Aorta (tissue), 5 donors: Measurements from ENCODE around the gene TRIM26. TPM values are rescaled to one million over a fixed set of nuclear protein-coding genes. Genes with fewer than 3 reads are reported as not detected.
A peak's percentile ranks its signal among the peaks of the same experiment; 100 is the strongest.
"Not testable (repeated sequence)": the region's sequence is repeated elsewhere in the genome, so short reads cannot be mapped to it uniquely, and the experiment has no call there.

Experiments
- ATAC-seq: fragments of 200-7000 bp; cut with Tn5 transposase; one replicate; pipeline ENCODE4 v1.9.1; 2022; ENCODE audit warnings: moderate library complexity; ENCODE audit not compliant: low FRiP score
- DNase-seq, 2 donors: peaks; one replicate each; pipeline ENCODE4 v3.0.0-alpha.2; 2020
- H3K27ac ChIP-seq, 2 donors: one replicate each; pipeline ENCODE4 v1.5.1; 2013; ENCODE audit warnings: low read length in 2 of 2, mild to moderate bottlenecking in 2 of 2, moderate library complexity in 2 of 2, control low read depth in 1 of 2, inconsistent platforms in 1 of 2, low read depth in 1 of 2
- H3K27me3 ChIP-seq, 2 donors: one replicate each; pipeline ENCODE4 v1.6.1; 2013; ENCODE audit warnings: control low read depth in 1 of 2, low read length in 1 of 2, mild to moderate bottlenecking in 1 of 2, moderate library complexity in 1 of 2; ENCODE audit not compliant: insufficient read depth in 2 of 2, control insufficient read depth in 1 of 2
- H3K36me3 ChIP-seq, 2 donors: one replicate each; pipeline ENCODE4 v1.6.1; 2013; ENCODE audit warnings: control low read depth in 1 of 2, low read length in 1 of 2, mild to moderate bottlenecking in 1 of 2; ENCODE audit not compliant: insufficient read depth in 2 of 2, control insufficient read depth in 1 of 2
- H3K4me1 ChIP-seq, 2 donors: one replicate each; pipeline ENCODE4 v1.6.1; 2013; ENCODE audit warnings: low read length in 2 of 2, control low read depth in 1 of 2, mild to moderate bottlenecking in 1 of 2, moderate library complexity in 1 of 2; ENCODE audit not compliant: insufficient read depth in 2 of 2, control insufficient read depth in 1 of 2
- H3K4me3 ChIP-seq, 2 donors: one replicate each; pipeline ENCODE4 v1.5.1; 2013; ENCODE audit warnings: low read length in 2 of 2, control low read depth in 1 of 2, mild to moderate bottlenecking in 1 of 2
- H3K9me3 ChIP-seq: one replicate; pipeline ENCODE4 v1.6.1; 2013; ENCODE audit warnings: mild to moderate bottlenecking, low read length; ENCODE audit not compliant: control insufficient read depth
- WGBS, 2 donors: extraction: QIAGEN DNeasy Blood & Tissue Kit; methylation state at CpG; one replicate each; pipeline ENCODE4 v1.1.7; 2013; 5-methylcytosine and 5-hydroxymethylcytosine counted together
- intact Hi-C, 2 donors: fragments of 100-400 bp; cut with DNase I; formaldehyde crosslinking; loops; one replicate each; pipeline versions ENCODE4 v1.14.2 to v1.15.0; 2022
- polyA plus RNA-seq, 2 donors: library from polyadenylated mRNA; stranded (reverse); fragments of 200-250 nt; gene quantifications; one replicate each; pipeline ENCODE4 v1.2.3, GENCODE V29; 2013
- total RNA-seq, 2 donors: library from RNA; stranded (reverse); fragmentation: NEBNext Ultra II Directional; extraction: Animal tissue kit (Norgen Biotek cat#: 25700); gene quantifications; one replicate each; pipeline ENCODE4 v1.2.1, GENCODE V29; 2021
- donor health status: healthy with polysubstance abuse.
- donor health status: Bipolar disorder and iron deficiency.
- donor health status: DM: no; HTN: no; CAD: no.
- donor health status: DM: no; HTN: no; CAD: no.
- donor health status: DM: yes; HTN: yes; CAD: no.

Gene TRIM26
- total and polyA plus RNA-seq, 4 donors, result 20.1 to 36.5 (median 29.7) TPM

DNA sequence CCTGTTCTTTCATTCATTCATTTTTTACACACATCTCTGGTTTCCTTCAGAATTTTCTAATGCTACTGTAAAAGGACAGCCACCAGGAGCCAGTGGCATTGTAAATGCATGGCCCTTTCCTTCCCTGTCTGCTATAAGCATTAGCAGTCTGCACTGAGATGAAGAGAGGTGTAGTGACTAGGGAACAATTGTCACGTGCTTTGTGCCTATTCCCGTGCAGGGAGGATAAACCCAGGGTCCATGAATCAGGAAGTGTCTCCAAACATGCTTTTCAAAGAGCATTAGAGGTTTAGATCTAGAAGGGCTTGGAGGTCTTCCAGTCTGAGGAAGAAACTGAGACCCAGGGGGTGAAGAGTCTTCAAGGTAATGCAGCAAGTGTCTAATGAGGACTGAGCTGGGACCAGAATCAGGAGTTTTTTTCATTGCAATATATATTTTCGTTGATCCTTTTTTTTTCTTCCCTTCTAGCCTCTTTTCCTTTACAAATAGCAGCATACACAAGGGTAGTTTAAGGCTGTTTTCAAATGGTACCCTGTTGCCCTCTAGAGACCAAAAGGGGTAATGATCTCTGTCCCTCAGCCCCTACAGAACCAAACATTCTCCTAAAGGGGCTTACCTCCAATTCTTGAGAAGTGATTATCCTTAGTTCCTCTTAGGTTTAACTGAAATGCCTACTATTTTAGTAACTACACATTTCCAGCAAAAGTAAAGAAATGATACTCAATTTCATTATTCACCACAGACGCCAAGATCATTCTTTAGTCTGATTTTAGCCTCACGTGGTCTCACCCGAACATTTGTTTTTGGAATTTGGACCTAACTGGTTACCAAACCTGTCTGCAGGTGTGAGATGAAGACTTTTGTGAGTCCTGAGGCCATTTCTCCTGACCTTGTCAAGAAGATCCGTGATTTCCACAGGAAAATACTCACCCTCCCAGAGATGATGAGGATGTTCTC lies 43.3 kb downstream of the TRIM26 start:
- intact Hi-C loops, result no loop called here
- WGBS, 2 donors, result 22 to 27% methylated on average over 7 of the region's 7 CpGs
- no peak overlapping the region for H3K27ac ChIP-seq
- ATAC-seq (peak; percentile 74), DNase-seq (no peak)
- H3K27me3 ChIP-seq, result peaks cover 0 to 1% of the 10 kb centered on the region in 2 donors
- no peak overlapping the region for H3K4me3 ChIP-seq
- no peaks in the 10 kb centered on the region for H3K36me3 ChIP-seq
- no peaks in the 10 kb centered on the region for H3K4me1 ChIP-seq
- H3K9me3 ChIP-seq, result no peaks in the 10 kb centered on the region

DNA sequence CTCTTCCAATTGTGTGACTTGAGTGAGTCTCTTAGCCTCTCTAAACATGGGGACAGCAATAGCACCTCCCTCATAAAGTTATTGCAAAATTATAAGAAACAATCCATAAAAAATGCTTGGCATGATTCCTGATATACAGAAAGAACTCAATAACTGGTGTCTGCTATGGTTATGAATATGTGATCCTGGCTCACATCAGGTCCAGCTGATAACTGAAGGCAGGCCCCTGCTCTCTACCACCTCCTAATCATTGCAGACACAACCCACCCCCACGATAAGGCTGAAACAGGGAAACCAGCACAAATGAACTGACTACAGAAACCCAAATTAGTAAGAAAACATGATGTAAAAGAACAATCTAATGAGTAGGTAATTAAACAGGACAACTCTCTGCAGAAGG lies 44.5 kb downstream of the TRIM26 start:
- H3K27me3 ChIP-seq, result peaks cover 0 to 1% of the 10 kb centered on the region in 2 donors
- WGBS, 2 donors, result 54 to 72% methylated on average over 1 of the region's 1 CpG
- no peaks in the 10 kb centered on the region for H3K36me3 ChIP-seq
- no peak overlapping the region for H3K4me3 ChIP-seq
- DNase-seq (no peak), ATAC-seq (no peak)
- no peak overlapping the region for H3K27ac ChIP-seq
- no peaks in the 10 kb centered on the region for H3K4me1 ChIP-seq
- H3K9me3 ChIP-seq, result no peaks in the 10 kb centered on the region
- intact Hi-C loops, result no loop called here

DNA sequence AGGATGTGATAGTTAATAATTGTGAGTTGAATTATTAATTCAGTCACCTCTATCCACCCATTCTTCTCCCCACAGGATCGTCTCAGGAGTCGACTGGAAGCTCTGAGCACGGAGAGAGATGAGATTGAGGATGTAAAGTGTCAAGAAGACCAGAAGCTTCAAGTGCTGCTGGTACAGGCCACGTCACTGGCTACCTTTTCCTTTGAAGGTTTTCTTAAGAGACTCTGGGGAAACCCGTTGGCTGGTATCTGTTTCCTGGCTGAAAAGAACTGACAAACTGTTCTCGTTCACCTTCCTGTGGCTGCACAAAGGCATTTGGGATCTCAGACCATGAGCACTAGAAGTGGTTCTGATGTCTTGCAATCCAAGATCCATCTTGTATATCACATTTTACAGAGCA lies 46.1 kb downstream of the TRIM26 start:
- intact Hi-C loops, result no loop called here
- Histone ChIP-seq H3K4me3 (no peak overlapping the region), H3K9me3 (no peaks in the 10 kb centered on the region), H3K36me3 (no peaks in the 10 kb centered on the region), H3K27me3 (peaks cover 0 to 1% of the 10 kb centered on the region in 2 donors), H3K27ac (no peak overlapping the region), H3K4me1 (no peaks in the 10 kb centered on the region)
- no peak for DNase-seq
- ATAC-seq, result no peak
- 68 to 75% methylated on average over 6 of the region's 6 CpGs for WGBS, 2 donors

DNA sequence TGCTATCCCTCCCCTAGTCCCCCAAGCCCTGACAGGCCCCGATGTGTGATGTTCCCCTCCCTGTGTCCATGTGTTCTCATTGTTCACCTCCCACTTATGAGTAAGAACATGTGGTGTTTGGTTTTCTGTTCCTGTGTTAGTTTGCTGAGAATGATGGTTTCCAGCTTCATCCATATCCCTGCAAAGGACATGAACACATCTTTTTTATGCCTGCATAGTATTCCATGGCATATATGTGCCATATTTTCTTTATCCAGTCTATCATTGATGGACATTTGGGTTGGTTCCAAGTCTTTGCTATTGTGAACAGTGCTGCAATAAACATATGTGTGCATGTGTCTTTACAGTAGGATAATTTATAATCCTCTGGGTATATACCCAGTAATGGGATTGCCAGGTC lies 48.0 kb downstream of the TRIM26 start:
- H3K9me3 ChIP-seq, ATAC-seq, DNase-seq, H3K36me3 ChIP-seq, H3K27me3 ChIP-seq, H3K27ac ChIP-seq, H3K4me1 ChIP-seq, intact Hi-C loops, H3K4me3 ChIP-seq: not testable (repeated sequence)
- 94% methylated on average over 1 of the region's 1 CpG for WGBS, 2 donors

DNA sequence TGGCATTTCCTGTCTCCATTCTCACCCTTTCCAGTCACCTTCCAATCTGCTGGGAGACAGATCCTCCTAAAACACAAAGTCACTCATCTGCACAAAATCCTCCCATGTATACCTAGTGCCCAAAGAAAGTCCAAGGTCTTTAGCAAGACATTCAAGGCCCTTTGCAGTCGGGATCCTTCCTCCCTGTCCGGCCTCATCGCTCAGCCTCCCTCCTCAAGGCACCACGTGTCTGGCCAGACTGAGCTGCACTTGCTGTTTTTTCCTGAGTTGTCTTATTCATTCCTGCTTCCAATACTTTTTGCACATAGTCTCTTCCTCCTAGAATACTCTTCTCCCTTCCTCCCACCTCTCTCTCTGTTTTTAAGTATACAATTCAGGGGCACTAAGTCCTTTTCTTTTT lies 48.5 kb downstream of the TRIM26 start:
- Histone ChIP-seq H3K9me3 (no peaks in the 10 kb centered on the region), H3K27ac (no peak overlapping the region), H3K4me3 (no peak overlapping the region), H3K27me3 (peaks cover 0 to 1% of the 10 kb centered on the region in 2 donors), H3K36me3 (no peaks in the 10 kb centered on the region), H3K4me1 (no peaks in the 10 kb centered on the region)
- DNase-seq, result no peak
- intact Hi-C loops, result no loop called here
- 76 to 80% methylated on average over 4 of the region's 4 CpGs for WGBS, 2 donors
- no peak for ATAC-seq

DNA sequence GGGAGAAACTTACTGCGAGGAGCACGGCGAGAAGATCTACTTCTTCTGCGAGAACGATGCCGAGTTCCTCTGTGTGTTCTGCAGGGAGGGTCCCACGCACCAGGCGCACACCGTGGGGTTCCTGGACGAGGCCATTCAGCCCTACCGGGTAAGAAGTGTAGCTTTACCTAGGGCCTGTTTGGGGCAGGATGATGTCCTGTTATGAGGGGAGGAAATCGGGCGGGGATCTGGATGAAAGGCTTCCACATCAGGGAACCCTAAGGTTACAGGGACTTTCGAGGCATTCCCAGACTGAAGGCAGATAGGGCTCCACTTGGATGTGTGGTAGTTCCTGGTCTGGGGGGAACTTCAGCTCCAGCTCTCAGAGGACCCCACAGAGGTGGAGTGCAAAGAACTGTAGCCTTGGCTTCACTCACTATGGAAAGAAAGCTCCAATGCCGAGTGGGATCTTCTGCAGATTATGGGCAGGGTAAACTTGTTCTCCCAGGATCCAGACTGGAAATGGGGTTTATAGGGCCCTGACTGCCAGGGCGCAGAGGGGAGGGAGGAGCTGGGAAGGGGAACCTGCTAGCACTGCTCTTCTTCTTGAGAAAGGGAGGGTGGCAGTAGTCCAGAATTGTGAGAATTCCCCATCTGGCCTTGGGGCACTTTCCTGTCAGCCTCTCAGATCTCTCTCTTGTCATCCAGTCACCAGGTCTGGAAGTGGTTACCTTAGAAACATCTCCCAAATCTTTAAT lies 49.1 kb downstream of the TRIM26 start:
- no peak overlapping the region for H3K4me3 ChIP-seq
- no peaks in the 10 kb centered on the region for H3K27me3 ChIP-seq
- ATAC-seq (no peak), DNase-seq (no peak)
- no peaks in the 10 kb centered on the region for H3K9me3 ChIP-seq
- no peaks in the 10 kb centered on the region for H3K4me1 ChIP-seq
- 86 to 87% methylated on average over 16 of the region's 16 CpGs for WGBS, 2 donors
- intact Hi-C loops, result no loop called here
- no peaks in the 10 kb centered on the region for H3K36me3 ChIP-seq
- no peak overlapping the region for H3K27ac ChIP-seq

DNA sequence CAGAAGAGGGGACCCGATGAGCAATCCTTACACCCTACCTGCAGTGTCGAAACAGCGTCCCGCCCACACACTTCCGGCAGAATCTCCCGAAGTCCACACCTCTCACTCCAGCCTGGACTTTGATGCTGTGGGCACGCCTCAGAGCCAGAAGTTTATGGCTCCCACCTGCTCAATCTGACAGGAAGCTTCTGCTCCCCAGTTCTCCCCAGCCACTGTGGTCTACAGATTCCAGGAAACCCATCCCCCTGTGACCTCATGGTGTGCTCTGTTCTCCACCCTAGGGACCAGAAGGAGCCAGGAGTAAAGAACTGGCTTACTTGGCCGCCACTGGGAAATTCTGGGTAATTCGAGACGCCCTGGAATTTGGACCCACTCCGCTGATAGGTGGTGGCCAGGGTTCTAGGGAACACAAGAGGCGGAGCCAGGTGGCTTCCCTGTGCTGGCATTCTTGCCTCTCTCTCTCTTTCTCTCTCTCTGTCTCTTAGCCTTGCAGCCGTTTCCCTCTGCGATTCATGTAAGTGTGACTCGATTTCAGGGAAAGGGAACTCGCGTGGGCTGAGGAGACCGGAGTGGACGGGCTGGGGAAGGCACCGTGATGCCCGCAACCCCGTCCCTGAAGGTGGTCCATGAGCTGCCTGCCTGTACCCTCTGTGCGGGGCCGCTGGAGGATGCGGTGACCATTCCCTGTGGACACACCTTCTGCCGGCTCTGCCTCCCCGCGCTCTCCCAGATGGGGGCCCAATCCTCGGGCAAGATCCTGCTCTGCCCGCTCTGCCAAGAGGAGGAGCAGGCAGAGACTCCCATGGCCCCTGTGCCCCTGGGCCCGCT lies 49.9 kb downstream of the TRIM26 start, which contains the start of gene TRIM15:
Gene TRIM15, plus strand, starts transcription at position 457 of the 828 bp plus-strand sequence. Its CDS starts 139 bp downstream, at position 596.
- H3K4me3 ChIP-seq, result no peak within 1 kb of the TSS
- ATAC-seq (no peak), DNase-seq (no peak)
- no peaks in the 10 kb centered on the region for H3K36me3 ChIP-seq
- no peak within 1 kb of the TSS for H3K27ac ChIP-seq
- intact Hi-C loops, result no loop called here
- WGBS, 2 donors, result 76 to 79% methylated on average over 31 of the region's 31 CpGs
- no peaks in the 10 kb centered on the region for H3K4me1 ChIP-seq
- H3K9me3 ChIP-seq, result no peaks in the 10 kb centered on the region
- H3K27me3 ChIP-seq, result no peaks in the 10 kb centered on the region

DNA sequence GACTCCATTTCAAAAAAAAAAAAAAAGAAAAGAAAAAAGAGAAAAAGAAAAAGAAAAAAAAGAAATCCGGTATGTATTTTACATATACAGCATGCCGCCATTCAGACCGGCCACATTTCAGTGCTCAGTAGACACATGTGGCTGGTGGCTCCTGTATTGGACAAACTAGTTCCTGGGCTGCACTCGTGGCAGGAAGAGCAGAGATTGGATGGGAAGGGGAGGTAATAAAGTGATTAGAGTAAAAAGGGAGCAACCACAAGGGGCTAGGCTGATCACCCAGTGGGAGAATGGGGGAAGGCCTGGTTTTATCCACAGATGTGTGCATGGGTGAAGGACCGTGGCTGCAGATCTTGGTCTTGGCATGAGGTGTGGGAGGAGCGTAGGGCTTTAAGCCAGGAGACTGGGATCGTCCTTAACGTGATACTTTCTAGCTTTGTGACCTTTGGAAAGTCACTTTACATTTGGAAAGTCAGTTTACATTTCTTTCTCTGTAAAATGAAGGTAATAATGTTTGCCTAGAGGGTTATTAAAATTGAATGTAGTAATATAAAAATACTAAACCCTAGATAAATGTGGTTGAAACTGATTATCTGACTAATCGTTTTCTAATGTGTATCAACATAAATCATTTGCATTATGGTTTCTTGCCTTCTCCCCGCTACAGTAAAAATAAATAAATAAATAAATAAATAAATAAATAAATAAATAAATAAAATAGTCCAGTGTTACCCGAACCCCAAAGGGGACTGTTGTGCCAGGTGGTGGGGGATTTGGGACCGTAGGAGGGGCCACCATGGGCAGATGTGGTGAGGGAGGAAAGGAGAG lies 50.7 kb downstream of the TRIM26 start:
- Histone ChIP-seq H3K4me3 (no peak overlapping the region), H3K4me1 (no peaks in the 10 kb centered on the region), H3K9me3 (no peaks in the 10 kb centered on the region), H3K36me3 (no peaks in the 10 kb centered on the region), H3K27me3 (no peaks in the 10 kb centered on the region), H3K27ac (no peak overlapping the region)
- intact Hi-C loops, result no loop called here
- ATAC-seq (no peak), DNase-seq (no peak)
- 80 to 84% methylated on average over 12 of the region's 12 CpGs for WGBS, 2 donors
